ENCODE data around the gene TLE4. TPM values are rescaled to one million over a fixed set of nuclear protein-coding genes. Genes with fewer than 3 reads are reported as not detected.

The TLE4 gene
- total RNA-seq, 4 donors from 2014 or later = 30.5 to 66.2 (median 46.4) TPM

- no peaks in the 10 kb centered on the region for H3K27me3 ChIP-seq
- peaks cover 0 to 14% of the 10 kb centered on the region in 2 donors for H3K36me3 ChIP-seq
- TF ChIP-seq CTCF (IDR thresholded peaks at IDR 0.05) = no peak
- H3K9me3 ChIP-seq = no peaks in the 10 kb centered on the region
- ATAC-seq = no peak
- no peak overlapping the region for H3K27ac ChIP-seq
- H3K4me3 ChIP-seq = no peak overlapping the region
- 91 to 95% methylated on average over 5 of the region's 5 CpGs for WGBS, 2 donors (ENCODE audit: low coverage in 1 of 2)
- no peaks in the 10 kb centered on the region for H3K4me1 ChIP-seq
Observed at GRCh38 chr9:79700607-79701360, 129.0 kb downstream of the TLE4 start.

- Histone ChIP-seq H3K27me3 (no peaks in the 10 kb centered on the region), H3K36me3 (peaks cover 0 to 23% of the 10 kb centered on the region in 2 donors), H3K27ac (no peak overlapping the region), H3K4me1 (no peaks in the 10 kb centered on the region), H3K4me3 (no peak overlapping the region), H3K9me3 (no peaks in the 10 kb centered on the region)
- WGBS, 2 donors (ENCODE audit: low coverage in 1 of 2) = 88 to 100% methylated on average over 2 of the region's 2 CpGs
- TF ChIP-seq CTCF (IDR thresholded peaks at IDR 0.05) (no peak), EP300 (IDR thresholded peaks at IDR 0.05) (no peak), POLR2AphosphoS5 (IDR thresholded peaks at IDR 0.05) (no peak), POLR2A (IDR thresholded peaks at IDR 0.05) (no peak)
- peak; percentile 39 for ATAC-seq
Observed at GRCh38 chr9:79701651-79702050, 129.9 kb downstream of the TLE4 start.

GRCh38 chr9:79705704-79706103, 133.9 kb downstream of the TLE4 start:
- H3K4me1 ChIP-seq = no peaks in the 10 kb centered on the region
- TF ChIP-seq EP300 (IDR thresholded peaks at IDR 0.05) = no peak
- TF ChIP-seq POLR2A (IDR thresholded peaks at IDR 0.05) = no peak
- no peak for TF ChIP-seq POLR2AphosphoS5 (IDR thresholded peaks at IDR 0.05)
- no peak for TF ChIP-seq CTCF (IDR thresholded peaks at IDR 0.05)
- H3K27me3 ChIP-seq = no peaks in the 10 kb centered on the region
- H3K36me3 ChIP-seq = peaks cover 0 to 63% of the 10 kb centered on the region in 2 donors
- 89 to 95% methylated on average over 3 of the region's 3 CpGs for WGBS, 2 donors (ENCODE audit: low coverage in 1 of 2)
- no peak overlapping the region for H3K27ac ChIP-seq
- no peaks in the 10 kb centered on the region for H3K9me3 ChIP-seq
- ATAC-seq = no peak
- H3K4me3 ChIP-seq = no peak overlapping the region

- Histone ChIP-seq H3K4me1 (no peaks in the 10 kb centered on the region), H3K36me3 (peaks cover 0 to 71% of the 10 kb centered on the region in 2 donors), H3K9me3 (no peaks in the 10 kb centered on the region), H3K27ac (no peak overlapping the region), H3K4me3 (no peak overlapping the region), H3K27me3 (no peaks in the 10 kb centered on the region)
- 87 to 92% methylated on average over 3 to 5 of the region's 5 CpGs for WGBS, 2 donors (ENCODE audit: low coverage in 1 of 2)
- no peak for ATAC-seq
- TF ChIP-seq EP300 (IDR thresholded peaks at IDR 0.05) (no peak), CTCF (IDR thresholded peaks at IDR 0.05) (no peak), POLR2AphosphoS5 (IDR thresholded peaks at IDR 0.05) (no peak), POLR2A (IDR thresholded peaks at IDR 0.05) (no peak)
Observed at GRCh38 chr9:79706512-79706911, 134.7 kb downstream of the TLE4 start.

- no peak for TF ChIP-seq POLR2AphosphoS5 (IDR thresholded peaks at IDR 0.05)
- TF ChIP-seq CTCF (IDR thresholded peaks at IDR 0.05) = no peak
- no peak for TF ChIP-seq POLR2A (IDR thresholded peaks at IDR 0.05)
- no peak for TF ChIP-seq EP300 (IDR thresholded peaks at IDR 0.05)
- Histone ChIP-seq H3K4me3 (no peak overlapping the region), H3K9me3 (no peaks in the 10 kb centered on the region), H3K36me3 (peaks cover 0 to 82% of the 10 kb centered on the region in 2 donors), H3K27ac (no peak overlapping the region), H3K4me1 (no peaks in the 10 kb centered on the region), H3K27me3 (no peaks in the 10 kb centered on the region)
- 95 to 100% methylated on average over 2 of the region's 2 CpGs for WGBS, 2 donors (ENCODE audit: low coverage in 1 of 2)
- no peak for ATAC-seq
Observed at GRCh38 chr9:79707589-79707988, 135.8 kb downstream of the TLE4 start.
